K562 (cell line): ENCODE data around the gene CTNNA3. TPM values are rescaled to one million over a fixed set of nuclear protein-coding genes. Genes with fewer than 3 reads are reported as not detected.

Experiments
- ATAC-seq: fragments of 200-7000 bp; cut with Tn5 transposase; 3 replicates; pipeline ENCODE4 v1.9.1; 2020; ENCODE audit warnings: moderate library complexity
- BruUV-seq: library from RNA; stranded (reverse); fragments of 400-500 nt; replicated peaks from 2 replicates; lab custom pipeline; 2021; lab: Mats Ljungman, UMichigan
- CTCF ChIA-PET: fragments of 300-600 bp; formaldehyde crosslinking; extraction: SDS; loops from one replicate; lab custom pipeline; 2021; ENCODE audit warnings: low intra/inter-chr PET ratio; lab: Yijun Ruan, JAX
- POLR2A ChIA-PET: fragments of 300-600, 350-650 bp; sonication (Branson Sonifier 250); formaldehyde crosslinking; extraction: SDS; loops from one replicate; lab custom pipeline; 2021; ENCODE audit warnings: antibody characterized with exemption, inconsistent platforms; lab: Yijun Ruan, JAX
- DNase-seq, 4 experiments: peaks; one replicate each; pipeline versions ENCODE4 v3.0.0 to v3.0.0-alpha.2; 2011 to 2018; ENCODE audit warnings: low spot score in 3 of 4, mixed read lengths in 3 of 4; ENCODE audit errors: extremely low read depth in 1 of 4
- FAIRE-seq: peaks from 2 replicates; lab custom pipeline; 2011; peaks lifted over from hg19 to GRCh38; lab: Jason Lieb, UNC
- H2AFZ ChIP-seq: 2 replicates; pipeline ENCODE4 v1.6.0; 2011; ENCODE audit warnings: low read depth, low read length, control low read depth, inconsistent platforms
- H3K27ac ChIP-seq: fragments of 200-600 bp; 3 replicates; pipeline ENCODE4 v1.8.0; 2011; ENCODE audit warnings: low read depth, mild to moderate bottlenecking, control low read depth, inconsistent platforms, low read length, moderate library complexity, mixed read lengths; ENCODE audit errors: extremely low read depth
- H3K27me3 ChIP-seq, 2 experiments: fragments of 300-600 bp in 1 of 2; 2 replicates in 1 of 2; 3 replicates in 1 of 2; pipeline versions ENCODE4 v1.6.0 to v1.8.0; 2011; ENCODE audit warnings: inconsistent platforms in 2 of 2, low read length in 2 of 2, mild to moderate bottlenecking in 1 of 2, mixed read lengths in 1 of 2, moderate library complexity in 1 of 2; ENCODE audit not compliant: control insufficient read depth in 2 of 2, insufficient read depth in 2 of 2
- H3K36me3 ChIP-seq: fragments of 300-600 bp; 3 replicates; pipeline ENCODE4 v1.8.0; 2011; ENCODE audit warnings: mild to moderate bottlenecking, low read length, inconsistent platforms; ENCODE audit not compliant: control insufficient read depth, insufficient read depth
- H3K4me1 ChIP-seq, 2 experiments: fragments of 200-600 bp in 1 of 2; replicated peaks in 1 of 2; 2 replicates in 1 of 2; 3 replicates in 1 of 2; pipeline versions ENCODE4 v1.5.1 to v1.8.0; 2011; ENCODE audit warnings: inconsistent platforms in 2 of 2, low read length in 2 of 2, mild to moderate bottlenecking in 1 of 2, mixed read lengths in 1 of 2, moderate library complexity in 1 of 2; ENCODE audit not compliant: control insufficient read depth in 2 of 2, insufficient read depth in 2 of 2
- H3K4me2 ChIP-seq: 2 replicates; pipeline ENCODE4 v1.6.1; 2011; ENCODE audit warnings: low read length, control low read depth, inconsistent platforms, mixed read lengths; ENCODE audit not compliant: insufficient read depth
- H3K4me3 ChIP-seq: fragments of 200-600 bp; sonication (generic), shearing (Covaris generic); 2 replicates; pipeline ENCODE4 v1.5.1; 2016; ENCODE audit warnings: control low read depth, inconsistent platforms
- H3K79me2 ChIP-seq: fragments of 200-600 bp; 3 replicates; pipeline ENCODE4 v1.8.0; 2011; ENCODE audit warnings: low read length, inconsistent platforms; ENCODE audit not compliant: control insufficient read depth, insufficient read depth
- H3K9ac ChIP-seq, 2 experiments: 2 replicates each; pipeline versions ENCODE4 v1.6.0 to v1.6.1; 2011; ENCODE audit warnings: low read depth in 2 of 2, low read length in 2 of 2, control low read depth in 1 of 2, inconsistent platforms in 1 of 2, mild to moderate bottlenecking in 1 of 2, mixed read lengths in 1 of 2; ENCODE audit not compliant: insufficient read depth in 1 of 2
- H3K9me1 ChIP-seq: one replicate; pipeline ENCODE4 v1.6.0; 2011; ENCODE audit warnings: inconsistent platforms, mild to moderate bottlenecking, low read length, moderate library complexity; ENCODE audit not compliant: control insufficient read depth, insufficient read depth
- H3K9me3 ChIP-seq: replicated peaks from 2 replicates; pipeline ENCODE4 v1.5.1; 2011; ENCODE audit warnings: low read depth, low read length, inconsistent platforms; ENCODE audit not compliant: control insufficient read depth, insufficient read depth
- H4K20me1 ChIP-seq: replicated peaks from 2 replicates; pipeline ENCODE4 v1.6.1; 2011; ENCODE audit warnings: low read length, inconsistent platforms, mixed read lengths; ENCODE audit not compliant: control insufficient read depth, insufficient read depth
- AFF4 ChIP-seq: sonication (generic); formaldehyde crosslinking; IDR thresholded peaks from 2 replicates; pipeline ENCODE4 v1.8.0; 2023; ENCODE audit warnings: mild to moderate bottlenecking, missing genetic modification reagents
- BRF1 ChIP-seq: IDR thresholded peaks from 3 replicates; pipeline ENCODE4 v1.6.1; 2011; ENCODE audit warnings: borderline replicate concordance, mild to moderate bottlenecking; ENCODE audit not compliant: insufficient read length; ENCODE audit errors: extremely low read depth
- CEBPB ChIP-seq: fragments of 450-650 bp; IDR thresholded peaks from 2 replicates; pipeline ENCODE4 v1.6.1; 2016; ENCODE audit warnings: missing genetic modification characterization, missing compliant biosample characterization
- ELF1 ChIP-seq: fragments of 200-800 bp; sonication (Bioruptor generic); IDR thresholded peaks from 2 replicates; pipeline ENCODE4 v1.6.1; 2016; ENCODE audit warnings: missing genetic modification characterization, missing compliant biosample characterization
- NFXL1 ChIP-seq: fragments of 450-650 bp; formaldehyde crosslinking; IDR thresholded peaks from 2 replicates; pipeline ENCODE4 v1.4.0; 2021; ENCODE audit warnings: mild to moderate bottlenecking
- POLR2G ChIP-seq: fragments of 200-400 bp; formaldehyde crosslinking; IDR thresholded peaks from 2 replicates; pipeline ENCODE4 v1.6.1; 2017; ENCODE audit warnings: low read depth, mild to moderate bottlenecking, antibody characterized with exemption, low read length, moderate library complexity
- ZNF263 ChIP-seq: sonication (generic); formaldehyde crosslinking; IDR thresholded peaks from 2 replicates; pipeline ENCODE4 v1.8.0; 2022; ENCODE audit warnings: mild to moderate bottlenecking, missing genetic modification reagents, borderline replicate concordance
- ZNF551 ChIP-seq: fragments of 250-450 bp; sonication (Bioruptor Pico); IDR thresholded peaks from 2 replicates; pipeline ENCODE4 v1.5.0; 2021; ENCODE audit warnings: mild to moderate bottlenecking, moderate library complexity
- ZSCAN29 ChIP-seq: fragments of 450-650 bp; IDR thresholded peaks from 2 replicates; pipeline ENCODE4 v1.6.1; 2017
- whole genome bisulfite sequencing: fragments of 100-300 bp; shearing (Covaris generic); methylation state at CpG from one replicate; pipeline ENCODE4 v1.1.6; 2016; ENCODE audit warnings: low coverage, mixed read lengths; ENCODE audit not compliant: insufficient coverage; ENCODE audit errors: missing lambda C conversion rate; 5-methylcytosine and 5-hydroxymethylcytosine counted together
- in situ Hi-C: fragments of 300-500 bp; cut with MboI; formaldehyde crosslinking; loops from 4 replicates; pipeline ENCODE4 v1.15.0; 2018; ENCODE audit warnings: inconsistent platforms, mixed read lengths
- intact Hi-C: fragments of 100-400 bp; cut with micrococcal nuclease; formaldehyde crosslinking; loops from 2 replicates; pipeline ENCODE4 v1.14.2; 2022
- polyA plus RNA-seq, 8 experiments: library from polyadenylated mRNA; depleted of rRNA in 4 of 8; stranded (reverse) in 5 of 8; unstranded in 3 of 8; fragments of >200 nt; fragmentation: Nextera tagmentation in 2 of 8; fragmentation: Illumina TruSeq in 1 of 8; extraction: Ambion mirVana in 2 of 8; extraction: Trizol in 1 of 8; gene quantifications; 2 replicates each; pipeline versions ENCODE4 v1.2.1 to v1.2.3, GENCODE V29; 2011 to 2014; ENCODE audit warnings: inconsistent platforms in 1 of 8, missing spikeins in 1 of 8
- total RNA-seq, 7 experiments: library from RNA; depleted of rRNA in 6 of 7; stranded (reverse); fragments of >200 nt in 6 of 7; fragmentation: Illumina TruSeq in 2 of 7; extraction: Trizol in 2 of 7; gene quantifications; 2 replicates each; pipeline versions ENCODE4 v1.2.1 to v1.2.3, GENCODE V29; 2011 to 2021; ENCODE audit warnings: low replicate concordance in 1 of 7
- TF ChIP-seq, protein P1 (sequence below): fragments of 450-650 bp; formaldehyde crosslinking; IDR thresholded peaks from 2 replicates; pipeline ENCODE4 v1.4.0; 2020; ENCODE audit warnings: mild to moderate bottlenecking, moderate library complexity
- TF ChIP-seq, protein P2 (sequence below), 2 experiments: fragments of 250-450 bp in 1 of 2; fragments of 450-650 bp in 1 of 2; sonication (Bioruptor Pico) in 1 of 2; IDR thresholded peaks; 2 replicates each; pipeline versions ENCODE4 v1.6.1 to v1.8.0; 2016 to 2021; ENCODE audit warnings: mild to moderate bottlenecking in 2 of 2, moderate library complexity in 2 of 2, missing compliant biosample characterization in 1 of 2, missing genetic modification characterization in 1 of 2
- TF ChIP-seq, protein P3 (sequence below): fragments of 250-450 bp; sonication (Bioruptor Pico); IDR thresholded peaks from 2 replicates; pipeline ENCODE4 v1.4.0; 2020; ENCODE audit warnings: mild to moderate bottlenecking, moderate library complexity, borderline replicate concordance
- TF ChIP-seq, protein P4 (sequence below): fragments of 250-450 bp; sonication (Bioruptor Pico); IDR thresholded peaks from 2 replicates; pipeline ENCODE4 v1.9.0; 2021; ENCODE audit warnings: mild to moderate bottlenecking

The CTNNA3 gene
- total and polyA plus RNA-seq, 9 of the 15 experiments (the other 6 are each of a cell fraction or from before 2014, with no cell fraction given) = 0.04 TPM; not detected in 8

- H3K9me1 ChIP-seq = no peaks in the 10 kb centered on the region
- H3K4me2 ChIP-seq = no peak overlapping the region
- intact Hi-C loops (no loop called here), in situ Hi-C loops (no loop called here)
- H4K20me1 ChIP-seq = no peaks in the 10 kb centered on the region
- FAIRE-seq (no peak), DNase-seq (no peak), ATAC-seq (no peak)
- no peaks in the 10 kb centered on the region for H3K9me3 ChIP-seq
- no peak overlapping the region for H3K4me3 ChIP-seq
- POLR2A ChIA-PET = no interaction called here
- no peak overlapping the region for H3K27ac ChIP-seq
- WGBS = 4% methylated on average over 2 of the region's 2 CpGs
- H3K36me3 ChIP-seq = no peaks in the 10 kb centered on the region
- H3K4me1 ChIP-seq = no peaks in the 10 kb centered on the region
- no TSS peak for BruUV-seq
- H3K79me2 ChIP-seq = no peaks in the 10 kb centered on the region
- no peak overlapping the region for H3K9ac ChIP-seq
- CTCF ChIA-PET = no interaction called here
- no peak overlapping the region for H2AFZ ChIP-seq
- no peaks in the 10 kb centered on the region for H3K27me3 ChIP-seq
- TF ChIP-seq BRF1 = no peak
- TF ChIP-seq CEBPB (tag) = no peak
- TF ChIP-seq ZNF551 = no peak
- TF ChIP-seq POLR2G = no peak
- no peak for TF ChIP-seq NFXL1
- TF ChIP-seq ELF1 = no peak
- TF ChIP-seq, protein P1, sequence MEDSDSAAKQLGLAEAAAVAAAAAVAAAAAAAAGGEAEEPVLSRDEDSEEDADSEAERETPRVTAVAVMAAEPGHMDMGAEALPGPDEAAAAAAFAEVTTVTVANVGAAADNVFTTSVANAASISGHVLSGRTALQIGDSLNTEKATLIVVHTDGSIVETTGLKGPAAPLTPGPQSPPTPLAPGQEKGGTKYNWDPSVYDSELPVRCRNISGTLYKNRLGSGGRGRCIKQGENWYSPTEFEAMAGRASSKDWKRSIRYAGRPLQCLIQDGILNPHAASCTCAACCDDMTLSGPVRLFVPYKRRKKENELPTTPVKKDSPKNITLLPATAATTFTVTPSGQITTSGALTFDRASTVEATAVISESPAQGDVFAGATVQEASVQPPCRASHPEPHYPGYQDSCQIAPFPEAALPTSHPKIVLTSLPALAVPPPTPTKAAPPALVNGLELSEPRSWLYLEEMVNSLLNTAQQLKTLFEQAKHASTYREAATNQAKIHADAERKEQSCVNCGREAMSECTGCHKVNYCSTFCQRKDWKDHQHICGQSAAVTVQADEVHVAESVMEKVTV (CRISPR knock-in tag) = no peak
- TF ChIP-seq, protein P2, sequence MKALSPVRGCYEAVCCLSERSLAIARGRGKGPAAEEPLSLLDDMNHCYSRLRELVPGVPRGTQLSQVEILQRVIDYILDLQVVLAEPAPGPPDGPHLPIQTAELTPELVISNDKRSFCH (CRISPR knock-in tag; IDR thresholded peaks at IDR 0.05) = no peak
- TF ChIP-seq, protein P2 (tag; IDR thresholded peaks at IDR 0.05) = no peak
- no peak for TF ChIP-seq AFF4 (CRISPR knock-in tag)
- TF ChIP-seq, protein P3, sequence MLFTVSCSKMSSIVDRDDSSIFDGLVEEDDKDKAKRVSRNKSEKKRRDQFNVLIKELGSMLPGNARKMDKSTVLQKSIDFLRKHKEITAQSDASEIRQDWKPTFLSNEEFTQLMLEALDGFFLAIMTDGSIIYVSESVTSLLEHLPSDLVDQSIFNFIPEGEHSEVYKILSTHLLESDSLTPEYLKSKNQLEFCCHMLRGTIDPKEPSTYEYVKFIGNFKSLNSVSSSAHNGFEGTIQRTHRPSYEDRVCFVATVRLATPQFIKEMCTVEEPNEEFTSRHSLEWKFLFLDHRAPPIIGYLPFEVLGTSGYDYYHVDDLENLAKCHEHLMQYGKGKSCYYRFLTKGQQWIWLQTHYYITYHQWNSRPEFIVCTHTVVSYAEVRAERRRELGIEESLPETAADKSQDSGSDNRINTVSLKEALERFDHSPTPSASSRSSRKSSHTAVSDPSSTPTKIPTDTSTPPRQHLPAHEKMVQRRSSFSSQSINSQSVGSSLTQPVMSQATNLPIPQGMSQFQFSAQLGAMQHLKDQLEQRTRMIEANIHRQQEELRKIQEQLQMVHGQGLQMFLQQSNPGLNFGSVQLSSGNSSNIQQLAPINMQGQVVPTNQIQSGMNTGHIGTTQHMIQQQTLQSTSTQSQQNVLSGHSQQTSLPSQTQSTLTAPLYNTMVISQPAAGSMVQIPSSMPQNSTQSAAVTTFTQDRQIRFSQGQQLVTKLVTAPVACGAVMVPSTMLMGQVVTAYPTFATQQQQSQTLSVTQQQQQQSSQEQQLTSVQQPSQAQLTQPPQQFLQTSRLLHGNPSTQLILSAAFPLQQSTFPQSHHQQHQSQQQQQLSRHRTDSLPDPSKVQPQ (CRISPR knock-in tag) = no peak
- TF ChIP-seq ZSCAN29 = no peak
- TF ChIP-seq, protein P4, sequence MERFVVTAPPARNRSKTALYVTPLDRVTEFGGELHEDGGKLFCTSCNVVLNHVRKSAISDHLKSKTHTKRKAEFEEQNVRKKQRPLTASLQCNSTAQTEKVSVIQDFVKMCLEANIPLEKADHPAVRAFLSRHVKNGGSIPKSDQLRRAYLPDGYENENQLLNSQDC (CRISPR knock-in tag) = no peak
- TF ChIP-seq ZNF263 (CRISPR knock-in tag) = no peak
Observed at GRCh38 chr10:66555061-66555460, 1140.9 kb downstream of the CTNNA3 start.
